GM12865 (cell line): Measurements from ENCODE around the gene NAA15.
"Not testable (repeated sequence)": the region's sequence is repeated elsewhere in the genome, so short reads cannot be mapped to it uniquely, and the experiment has no call there.

ENCODE experiments used
- DNase-seq: peaks from one replicate; pipeline ENCODE4 v3.0.0; 2010; ENCODE audit warnings: low read depth
- H3K4me3 ChIP-seq: 2 replicates; pipeline ENCODE4 v1.5.1; 2011; ENCODE audit warnings: mild to moderate bottlenecking, low read depth, low read length, control low read depth
- TF ChIP-seq, protein P1 (sequence below): IDR thresholded peaks from 2 replicates; pipeline ENCODE4 v1.5.1; 2011; ENCODE audit warnings: low read length, control low read depth, low read depth, inconsistent platforms; ENCODE audit not compliant: insufficient read depth; ENCODE audit errors: missing control alignments

NAA15 gene

DNA sequence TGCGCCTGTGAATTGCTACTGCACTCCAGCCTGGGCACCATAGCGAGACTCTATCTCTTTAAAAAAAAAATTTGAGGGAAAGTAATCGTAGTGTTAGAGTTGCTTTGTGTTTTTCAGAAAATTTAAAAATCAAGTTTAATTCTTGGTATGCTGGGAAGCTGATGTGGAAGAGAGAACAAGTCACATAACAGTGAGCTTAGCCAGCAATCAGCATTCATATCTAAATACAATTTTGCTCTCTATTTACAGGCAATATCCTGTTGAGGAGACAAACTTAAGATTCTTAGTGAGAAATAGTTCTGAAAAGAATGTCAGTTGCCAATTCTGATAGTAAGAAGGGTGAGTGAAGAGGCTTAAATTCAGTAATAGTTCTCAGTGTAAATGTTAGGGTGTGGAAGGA is 10.6 kb downstream of the NAA15 start:
- no peak for DNase-seq
- no peak overlapping the region for H3K4me3 ChIP-seq
- TF ChIP-seq, protein P1, sequence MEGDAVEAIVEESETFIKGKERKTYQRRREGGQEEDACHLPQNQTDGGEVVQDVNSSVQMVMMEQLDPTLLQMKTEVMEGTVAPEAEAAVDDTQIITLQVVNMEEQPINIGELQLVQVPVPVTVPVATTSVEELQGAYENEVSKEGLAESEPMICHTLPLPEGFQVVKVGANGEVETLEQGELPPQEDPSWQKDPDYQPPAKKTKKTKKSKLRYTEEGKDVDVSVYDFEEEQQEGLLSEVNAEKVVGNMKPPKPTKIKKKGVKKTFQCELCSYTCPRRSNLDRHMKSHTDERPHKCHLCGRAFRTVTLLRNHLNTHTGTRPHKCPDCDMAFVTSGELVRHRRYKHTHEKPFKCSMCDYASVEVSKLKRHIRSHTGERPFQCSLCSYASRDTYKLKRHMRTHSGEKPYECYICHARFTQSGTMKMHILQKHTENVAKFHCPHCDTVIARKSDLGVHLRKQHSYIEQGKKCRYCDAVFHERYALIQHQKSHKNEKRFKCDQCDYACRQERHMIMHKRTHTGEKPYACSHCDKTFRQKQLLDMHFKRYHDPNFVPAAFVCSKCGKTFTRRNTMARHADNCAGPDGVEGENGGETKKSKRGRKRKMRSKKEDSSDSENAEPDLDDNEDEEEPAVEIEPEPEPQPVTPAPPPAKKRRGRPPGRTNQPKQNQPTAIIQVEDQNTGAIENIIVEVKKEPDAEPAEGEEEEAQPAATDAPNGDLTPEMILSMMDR, result no peak

DNA sequence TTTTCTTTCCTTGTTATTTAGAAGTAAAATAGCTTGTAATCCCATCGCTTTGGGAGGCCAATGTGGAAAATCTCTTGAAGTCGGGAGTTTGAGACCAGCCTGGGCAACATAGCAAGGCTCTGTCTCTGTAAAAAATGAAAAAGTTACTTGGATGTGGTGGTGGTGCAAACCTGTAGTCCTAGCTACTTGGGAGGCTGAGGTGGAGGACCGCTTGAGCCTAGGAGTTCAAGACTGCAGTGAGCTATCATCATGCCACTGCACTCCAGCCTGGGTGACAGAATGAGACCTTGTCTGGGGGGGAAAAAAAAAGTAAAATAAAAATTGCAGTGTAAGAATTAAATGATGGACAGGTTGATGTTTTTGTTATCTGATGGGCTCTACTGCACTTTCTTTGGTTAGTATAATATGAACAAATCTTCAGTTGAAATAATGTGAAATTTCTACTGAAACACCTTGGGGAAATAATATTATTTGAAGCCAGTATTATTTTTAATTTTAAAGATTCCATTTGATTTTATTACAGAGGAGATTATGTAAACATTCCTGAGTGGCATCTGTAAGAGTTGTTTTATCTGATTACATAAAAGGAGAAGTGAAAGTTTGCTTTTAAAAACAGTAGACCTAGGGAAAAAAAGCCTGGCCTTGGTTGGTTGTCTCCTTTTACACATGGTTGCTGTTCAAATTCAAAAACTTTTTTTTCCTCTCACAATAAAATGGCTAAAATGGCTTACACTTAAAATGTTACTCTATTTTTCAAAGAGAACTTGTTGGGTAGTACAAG is 11.4 kb downstream of the NAA15 start:
- H3K4me3 ChIP-seq, result no peak overlapping the region
- DNase-seq, result no peak
- TF ChIP-seq, protein P1, result no peak

DNA sequence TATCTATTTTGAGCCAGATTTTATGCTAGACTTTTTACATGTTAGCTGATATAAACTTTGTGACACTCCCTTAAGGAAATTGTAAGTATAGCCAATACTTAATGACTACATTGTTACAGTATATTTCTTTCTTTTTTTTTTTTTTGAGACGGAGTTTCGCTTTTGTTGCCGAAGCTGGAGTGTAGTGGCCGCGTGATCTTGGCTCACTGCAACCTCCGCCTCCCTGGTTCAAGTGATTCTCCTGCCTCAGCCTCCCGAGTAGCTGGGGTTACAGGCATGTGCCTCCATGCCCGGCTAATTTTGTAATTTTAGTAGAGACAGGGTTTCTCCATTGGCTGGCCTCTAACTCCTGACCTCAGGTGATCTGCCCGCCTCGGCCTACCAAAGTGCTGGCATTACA is 12.1 kb downstream of the NAA15 start:
- not testable (repeated sequence) for DNase-seq, H3K4me3 ChIP-seq

DNA sequence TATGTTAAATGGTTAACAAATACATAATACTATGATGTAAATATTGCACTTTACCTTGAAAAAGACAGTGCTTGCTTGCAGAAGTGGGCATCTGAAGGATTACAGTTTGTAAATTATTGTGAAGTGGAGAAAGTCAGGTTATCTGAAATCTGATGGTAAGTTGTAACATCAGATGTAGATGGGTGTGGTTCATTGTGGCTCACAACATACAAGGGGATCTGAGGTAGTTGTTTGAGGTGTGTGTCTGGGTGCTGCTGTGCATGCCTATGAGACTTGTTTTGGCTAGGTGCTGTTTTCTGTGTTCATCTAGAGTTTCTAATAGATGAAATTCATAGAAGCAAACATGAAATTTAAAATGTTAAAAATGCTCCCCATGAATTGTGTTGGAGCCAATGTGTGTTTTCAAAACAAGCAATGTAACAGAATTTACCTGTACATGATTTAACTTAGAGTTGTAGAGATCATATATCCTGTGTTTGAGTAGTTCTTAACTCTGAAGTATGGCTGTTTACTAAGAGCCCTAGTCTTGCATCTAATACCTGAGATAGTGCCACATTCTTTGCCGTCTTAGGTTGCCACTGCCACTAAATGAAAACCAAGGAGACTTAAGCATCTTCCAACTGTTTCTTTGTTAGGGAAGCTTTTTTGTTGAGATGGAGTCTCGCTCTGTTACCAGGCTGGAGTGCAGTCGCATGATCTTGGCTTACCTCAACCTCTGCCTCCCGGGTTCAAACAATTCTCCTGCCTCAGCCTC is 12.9 kb downstream of the NAA15 start:
- DNase-seq, result no peak
- H3K4me3 ChIP-seq, result no peak overlapping the region
- TF ChIP-seq, protein P1, result no peak

DNA sequence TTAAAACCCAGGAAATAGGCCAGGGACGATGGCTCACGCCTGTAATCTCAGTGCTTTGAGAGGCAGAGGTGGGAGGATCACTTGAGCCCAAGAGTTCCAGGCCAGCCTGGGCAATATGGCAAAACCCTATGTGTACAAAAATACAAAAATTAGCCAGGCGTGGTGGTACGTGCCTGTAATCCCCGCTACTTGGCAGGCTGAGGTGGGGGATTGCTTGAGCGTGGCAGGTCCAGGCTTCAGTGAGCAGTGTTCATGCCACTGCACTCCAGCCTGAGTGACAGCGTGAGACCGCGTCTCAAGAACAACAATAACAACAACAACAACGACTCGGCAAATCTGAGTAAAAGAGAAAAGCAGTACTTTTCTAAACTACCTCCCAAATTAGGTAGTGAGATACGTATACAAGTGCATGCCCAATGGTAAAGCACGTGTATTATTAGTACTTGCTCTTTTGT is 13.9 kb downstream of the NAA15 start:
- H3K4me3 ChIP-seq, result peak overlapping the region; percentile 54
- DNase-seq, result peak; percentile 65
- TF ChIP-seq, protein P1, result no peak

DNA sequence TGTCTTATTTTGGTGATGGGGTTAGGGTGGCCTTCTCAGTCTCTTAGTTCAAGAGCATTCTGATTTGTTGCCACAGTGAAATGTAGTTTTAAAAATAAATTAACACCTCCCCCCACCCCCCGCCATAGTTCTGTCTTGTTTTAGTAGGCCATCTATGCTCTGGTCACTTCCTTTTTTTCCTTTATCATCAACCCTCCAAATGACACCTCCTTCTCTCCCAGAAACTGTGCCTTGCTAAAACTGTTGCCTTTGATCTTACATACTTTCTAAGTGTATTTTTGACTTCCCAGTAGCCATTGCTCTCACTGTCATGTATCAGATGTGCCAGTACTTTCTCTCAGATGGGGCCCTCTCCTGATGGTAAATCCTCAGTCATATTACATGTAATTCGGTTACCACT is 15.4 kb downstream of the NAA15 start:
- TF ChIP-seq, protein P1, result no peak
- no peak overlapping the region for H3K4me3 ChIP-seq
- no peak for DNase-seq

DNA sequence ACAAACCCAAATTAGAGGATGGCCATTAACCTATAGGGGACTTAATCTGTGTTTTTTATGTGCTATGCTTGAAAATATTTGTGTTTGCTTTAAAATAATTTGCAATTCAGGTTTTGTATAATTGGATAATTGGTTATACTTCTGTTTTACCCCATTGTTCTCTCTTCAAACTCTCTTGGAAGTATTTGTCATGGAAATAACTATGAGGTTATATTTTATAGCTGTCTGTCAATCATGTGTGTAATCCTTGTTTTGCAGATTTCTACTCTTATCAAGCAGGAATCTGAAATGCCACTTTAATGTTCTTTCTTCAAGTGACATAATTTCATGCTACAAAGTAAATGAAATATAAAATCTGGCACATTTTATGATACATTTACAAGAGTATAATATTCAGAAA is 16.3 kb downstream of the NAA15 start:
- TF ChIP-seq, protein P1, result no peak
- H3K4me3 ChIP-seq, result no peak overlapping the region
- DNase-seq, result no peak
